ENCODE measurements around the gene PROB1.

PROB1 gene

DNA sequence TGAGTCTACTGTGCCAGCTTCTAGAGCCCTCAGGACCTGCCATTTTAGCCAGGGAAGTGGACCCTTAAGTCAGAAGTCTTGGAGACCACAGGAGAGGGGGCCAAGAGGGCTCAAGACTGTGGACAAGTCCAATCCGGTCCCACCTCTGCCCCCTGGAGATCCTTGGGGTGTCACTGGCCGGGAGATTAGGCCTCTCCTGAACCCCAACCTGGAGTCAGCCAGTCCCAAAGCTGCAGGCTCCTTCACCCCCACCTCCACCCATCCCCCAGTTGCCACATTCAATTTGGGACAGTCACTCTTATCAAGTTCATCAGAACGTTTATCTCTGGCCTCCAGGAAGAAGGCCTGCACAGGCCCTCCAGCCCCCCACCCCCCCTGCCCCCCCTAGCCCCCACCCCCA lies 12.1 kb downstream of the PROB1 start:
- DNase-seq, result no peak
- TF ChIP-seq GATA1 (IDR thresholded peaks at IDR 0.05; ENCODE audit: low read depth, low read length) (no peak), POLR2A (IDR thresholded peaks at IDR 0.05; ENCODE audit: low read length) (no peak)

DNA sequence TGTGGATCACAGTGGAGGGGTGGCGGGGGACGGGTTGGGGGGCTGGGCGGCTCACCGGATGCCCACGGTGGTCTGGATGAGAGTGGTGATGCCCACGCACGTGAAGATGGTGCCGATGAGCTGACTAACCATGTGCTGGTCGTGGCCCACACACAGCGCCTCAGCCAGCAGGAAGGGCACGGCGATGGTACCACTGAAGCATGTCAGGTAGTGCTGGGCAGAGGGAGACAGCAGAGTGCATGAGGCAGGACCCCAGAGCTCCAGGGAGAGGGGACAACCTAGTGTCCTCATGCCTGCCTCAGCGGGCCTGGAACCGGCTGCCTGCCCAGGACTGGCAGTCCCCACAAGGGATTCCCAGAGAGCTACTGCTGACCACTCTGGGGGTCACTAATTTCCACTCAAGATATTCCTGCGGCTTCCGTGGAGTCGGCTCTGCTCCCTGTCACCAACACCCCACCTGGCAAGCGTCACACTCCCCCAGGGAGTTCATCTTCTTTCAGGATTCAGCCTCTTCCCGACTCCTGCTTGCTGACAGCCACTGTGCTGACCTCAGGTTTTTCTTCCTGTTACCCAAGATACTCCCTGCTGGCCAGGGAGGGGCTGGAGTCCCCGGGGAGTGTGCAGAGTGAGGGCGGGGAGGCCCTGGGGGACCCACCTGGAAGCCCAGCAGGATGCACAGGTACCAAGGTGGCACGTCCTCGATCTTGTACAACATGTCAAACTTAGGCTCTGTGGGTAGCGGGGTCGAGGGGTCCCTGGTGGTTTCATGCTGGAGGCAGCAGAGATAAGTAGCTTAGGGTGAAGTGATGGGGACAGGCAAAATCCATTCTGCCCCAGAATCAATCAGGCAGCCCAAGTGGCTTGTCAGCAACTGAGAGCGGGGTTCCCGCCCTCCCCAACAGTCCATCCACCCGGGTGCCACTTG lies 12.8 kb downstream of the PROB1 start:
- no peak for DNase-seq
- no peak for TF ChIP-seq POLR2A (IDR thresholded peaks at IDR 0.05; ENCODE audit: low read length)

DNA sequence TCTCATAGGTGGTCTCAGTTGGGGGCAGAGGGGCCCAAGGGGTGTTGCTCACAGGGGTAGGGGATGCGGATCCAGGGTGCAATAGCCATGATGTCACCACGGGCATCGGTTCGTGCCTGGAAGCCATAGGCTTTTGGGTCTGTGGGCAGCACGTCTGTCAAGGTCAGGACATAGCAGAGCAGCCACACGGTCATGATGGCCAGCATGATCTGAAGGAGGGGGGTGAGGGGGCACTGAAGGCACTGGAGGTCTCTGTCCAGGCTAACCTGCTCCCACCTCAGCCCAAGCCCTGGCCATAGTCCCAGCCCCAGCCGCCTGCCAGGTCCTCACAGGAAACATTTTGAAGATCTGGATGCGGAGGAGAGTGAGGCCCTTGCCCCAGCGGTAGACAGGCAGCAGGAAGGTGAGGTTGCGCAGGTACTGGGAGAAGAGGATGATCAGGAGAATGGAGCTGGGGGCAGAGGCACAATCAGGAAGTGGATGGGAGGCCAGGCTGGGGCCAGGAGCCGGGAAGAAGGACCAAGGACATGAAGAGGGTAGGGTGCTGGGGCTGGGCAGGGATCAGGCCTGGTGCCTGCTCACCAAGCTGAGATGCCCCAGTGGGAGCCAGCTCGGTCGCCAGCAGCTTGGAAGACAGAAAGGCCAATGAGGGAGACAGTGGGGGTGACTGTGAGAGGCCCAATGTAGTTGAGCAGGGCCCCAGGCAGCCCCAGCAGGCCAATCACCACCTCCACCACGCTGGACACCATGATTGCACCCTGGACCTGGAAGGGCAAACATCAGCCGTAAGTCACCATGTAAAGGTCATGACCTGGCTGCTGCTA lies 15.1 kb downstream of the PROB1 start:
- DNase-seq, result no peak
- TF ChIP-seq GATA1 (IDR thresholded peaks at IDR 0.05; ENCODE audit: low read depth, low read length) (no peak), POLR2A (IDR thresholded peaks at IDR 0.05; ENCODE audit: low read length) (no peak)

DNA sequence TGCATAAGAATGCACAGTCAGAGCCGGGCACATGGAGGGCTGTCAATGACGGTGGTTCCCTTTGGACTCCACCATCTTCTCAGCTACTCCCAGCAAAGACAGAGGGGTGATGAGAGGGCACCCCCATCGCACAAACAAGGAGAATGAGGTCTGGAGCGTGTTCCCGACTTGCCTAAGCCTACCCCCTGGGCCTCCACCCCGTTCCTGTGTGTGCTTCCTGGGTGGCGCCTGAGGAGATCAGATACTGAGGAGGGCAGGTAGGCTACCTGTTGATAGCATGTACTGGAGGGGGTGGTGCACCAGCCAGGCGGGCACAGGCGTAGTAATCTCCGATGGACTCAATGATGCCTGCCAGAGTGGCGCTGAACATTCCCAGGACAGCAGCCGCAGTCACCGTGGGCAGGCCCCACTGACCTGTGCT lies 16.0 kb downstream of the PROB1 start:
- no peak for DNase-seq
- TF ChIP-seq GATA1 (IDR thresholded peaks at IDR 0.05; ENCODE audit: low read depth, low read length) (no peak), POLR2A (IDR thresholded peaks at IDR 0.05; ENCODE audit: low read length) (no peak)

DNA sequence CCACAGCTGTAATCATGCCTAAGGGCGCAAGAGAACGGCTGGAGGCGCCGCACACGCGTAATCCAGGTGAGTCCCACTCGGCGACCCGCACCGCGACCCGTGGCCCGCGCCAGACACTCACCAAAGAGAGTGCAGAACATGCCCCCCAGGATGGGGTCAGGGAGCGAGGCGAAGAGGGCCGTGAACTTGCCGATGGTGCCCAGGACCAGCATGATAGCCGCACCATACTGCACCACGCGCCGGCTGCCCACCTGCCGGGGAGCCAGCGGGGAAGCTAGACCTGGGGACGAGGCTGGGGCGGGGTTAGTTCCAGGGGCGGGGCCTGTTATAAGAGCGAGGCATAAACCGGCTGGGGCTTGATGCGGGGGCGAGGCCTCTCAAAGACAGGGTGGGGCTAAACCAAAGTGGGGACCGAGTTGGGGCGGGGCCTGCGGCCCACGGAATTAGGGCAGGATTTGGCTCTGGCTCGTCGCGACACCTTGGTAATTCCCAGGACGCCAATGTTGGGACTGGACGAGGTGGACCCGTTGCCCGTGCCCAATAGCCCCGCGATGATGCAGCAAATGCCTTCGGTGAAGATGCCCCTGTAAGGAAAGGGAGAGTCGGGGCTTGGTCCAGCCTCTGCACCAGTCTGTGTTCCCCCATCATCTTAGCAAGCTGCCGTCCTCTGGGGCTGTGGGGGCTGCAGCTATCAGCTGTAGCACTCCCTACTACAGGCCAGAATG lies 16.6 kb downstream of the PROB1 start:
- DNase-seq, result peak; percentile 20 to 24
- TF ChIP-seq GATA1 (IDR thresholded peaks at IDR 0.05; ENCODE audit: low read depth, low read length), result no peak
- no peak for TF ChIP-seq POLR2A (IDR thresholded peaks at IDR 0.05; ENCODE audit: low read length)

DNA sequence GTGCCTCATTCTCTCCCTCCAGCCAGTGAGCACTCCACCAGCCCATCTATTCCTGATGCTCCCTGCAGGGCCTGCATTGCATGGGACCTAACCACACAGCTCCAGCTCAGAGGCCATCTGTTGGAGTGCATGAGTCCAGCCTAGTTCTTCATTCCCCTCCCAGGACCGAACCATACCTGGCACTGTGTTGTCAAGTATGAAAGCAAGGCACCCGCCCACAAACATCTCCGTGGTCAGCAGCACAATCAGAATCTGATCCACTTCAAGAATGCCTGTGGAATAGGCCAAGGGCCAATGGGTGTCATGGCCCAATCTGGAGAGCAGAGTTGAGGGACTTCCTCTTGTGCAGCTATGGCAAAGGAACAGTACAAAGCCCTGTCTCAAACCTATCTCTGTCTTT lies 17.7 kb downstream of the PROB1 start:
- TF ChIP-seq POLR2A (IDR thresholded peaks at IDR 0.05; ENCODE audit: low read length) (no peak), GATA1 (IDR thresholded peaks at IDR 0.05; ENCODE audit: low read depth, low read length) (no peak)
- DNase-seq, result no peak

DNA sequence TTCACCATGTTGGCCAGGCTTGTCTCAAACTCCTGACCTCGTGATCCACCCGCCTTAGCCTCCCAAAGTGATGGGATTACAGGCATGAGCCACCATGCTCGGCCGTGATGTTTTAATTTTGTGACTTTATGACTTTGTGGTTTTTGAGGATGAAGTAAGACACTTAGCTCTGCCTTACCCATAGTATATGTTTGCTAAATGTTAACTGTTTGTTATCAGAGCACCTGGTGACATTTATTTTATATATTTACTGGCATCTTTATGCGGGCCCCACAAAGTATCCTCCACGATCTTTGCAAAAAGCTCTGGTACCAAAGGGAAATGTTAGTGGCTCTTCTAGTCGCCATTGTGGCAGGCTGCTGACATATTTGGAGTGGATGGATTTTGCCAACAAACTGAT lies 18.5 kb downstream of the PROB1 start:
- DNase-seq, result no peak
- no peak for TF ChIP-seq POLR2A (IDR thresholded peaks at IDR 0.05; ENCODE audit: low read length)
- TF ChIP-seq GATA1 (IDR thresholded peaks at IDR 0.05; ENCODE audit: low read depth, low read length), result no peak

DNA sequence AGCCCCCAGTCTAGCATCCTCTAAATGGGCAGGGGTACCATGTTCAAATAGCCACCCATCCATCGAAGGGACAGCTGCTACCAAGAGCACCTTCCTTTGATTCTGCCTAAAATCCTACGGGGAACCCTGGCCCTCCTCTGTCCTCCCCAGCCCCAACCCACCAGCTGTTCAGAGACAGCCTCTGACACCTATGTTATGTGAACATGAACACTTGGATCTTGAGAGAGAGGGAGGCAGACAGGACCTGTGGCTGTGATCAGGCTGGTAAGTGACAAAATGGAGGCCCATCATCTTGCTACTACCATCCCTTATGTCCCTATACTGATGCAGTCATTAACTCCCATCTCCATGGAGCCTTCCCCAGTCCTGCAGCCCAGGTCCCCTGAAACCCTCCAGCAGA lies 20.0 kb downstream of the PROB1 start:
- DNase-seq, result no peak
- TF ChIP-seq GATA1 (IDR thresholded peaks at IDR 0.05; ENCODE audit: low read depth, low read length) (no peak), POLR2A (IDR thresholded peaks at IDR 0.05; ENCODE audit: low read length) (no peak)

DNA sequence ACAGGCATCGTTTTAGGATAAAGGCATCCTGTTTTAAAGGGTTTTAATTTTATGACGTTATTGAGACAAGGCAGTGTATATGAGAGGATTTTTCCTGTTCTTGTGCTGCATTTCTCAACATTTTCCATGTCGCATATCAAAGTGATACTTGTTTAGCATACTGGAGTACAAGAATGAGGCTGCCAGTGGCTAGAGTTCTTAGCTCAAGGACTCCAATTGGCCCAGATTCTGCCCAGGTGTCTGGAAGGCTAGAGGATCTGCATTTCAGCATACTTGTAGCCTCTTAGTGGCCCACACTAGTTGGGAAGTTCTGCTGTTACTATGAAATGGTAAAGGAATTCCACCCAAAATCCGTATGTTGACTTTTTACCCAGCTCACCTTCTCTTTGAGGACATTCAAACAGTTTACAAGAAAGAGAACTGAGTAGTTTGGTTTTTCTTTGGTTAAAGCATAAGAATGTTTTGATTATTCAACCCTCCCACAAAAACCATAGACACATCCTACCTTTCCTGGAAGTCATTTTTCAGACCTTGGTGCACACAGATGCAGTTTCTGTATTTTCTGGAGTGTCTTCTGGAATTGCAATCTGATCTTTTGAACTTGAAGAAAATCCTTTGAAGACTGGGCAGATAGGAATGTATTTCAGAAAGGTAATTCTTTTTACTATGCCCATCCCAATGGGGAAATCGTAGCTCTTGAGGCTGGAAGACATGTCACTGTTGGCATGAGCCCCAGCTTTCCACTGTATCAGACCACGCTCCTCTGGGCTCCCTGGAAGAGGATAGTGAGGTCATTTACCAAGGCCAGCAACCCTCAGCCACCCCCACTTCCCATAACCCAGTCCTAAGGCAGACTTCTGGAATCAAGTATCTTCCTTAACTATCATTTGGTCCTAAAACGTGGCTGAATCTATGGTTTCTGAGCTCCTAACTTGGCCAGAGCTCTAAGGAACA lies 23.1 kb downstream of the PROB1 start:
- DNase-seq, result no peak
- TF ChIP-seq GATA1 (IDR thresholded peaks at IDR 0.05; ENCODE audit: low read depth, low read length), result no peak
- no peak for TF ChIP-seq POLR2A (IDR thresholded peaks at IDR 0.05; ENCODE audit: low read length)

DNA sequence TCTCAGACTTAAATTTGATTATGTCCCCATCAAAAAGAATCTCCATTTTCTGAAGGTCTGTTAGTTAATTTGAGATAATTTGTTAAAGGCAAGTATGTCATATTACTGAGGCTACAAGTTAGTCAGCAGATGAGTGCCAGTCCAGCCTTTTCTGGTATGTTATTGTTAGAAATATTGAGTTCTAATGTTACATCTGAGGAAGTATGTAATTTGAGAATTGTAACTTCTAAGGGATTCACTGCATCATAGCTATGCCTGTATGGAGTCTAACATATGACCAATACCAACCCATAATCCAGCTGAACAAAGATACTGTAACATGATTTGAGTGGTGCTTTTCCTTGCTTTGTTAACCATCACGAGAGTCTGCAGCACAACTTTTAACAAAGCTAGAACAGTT lies 25.7 kb downstream of the PROB1 start:
- TF ChIP-seq POLR2A (IDR thresholded peaks at IDR 0.05; ENCODE audit: low read length) (no peak), GATA1 (IDR thresholded peaks at IDR 0.05; ENCODE audit: low read depth, low read length) (no peak)
- no peak for DNase-seq

DNA sequence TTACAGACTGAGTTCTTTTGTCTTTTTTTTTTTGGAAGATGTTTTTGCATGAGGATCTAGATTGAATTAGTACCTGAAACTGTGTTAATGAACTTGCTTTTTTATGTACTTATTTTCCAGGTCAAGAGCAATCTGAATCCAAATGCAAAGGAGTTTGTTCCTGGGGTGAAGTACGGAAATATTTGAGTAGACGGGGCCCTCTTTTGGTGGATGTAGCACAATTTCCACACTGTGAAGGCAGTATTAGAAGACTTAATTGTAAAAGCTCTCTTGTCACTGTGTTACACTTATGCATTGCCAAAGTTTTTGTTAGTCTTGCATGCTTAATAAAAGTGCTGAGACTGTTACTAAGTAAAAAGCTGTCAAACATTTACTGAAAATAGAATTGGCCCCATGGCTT lies 26.3 kb downstream of the PROB1 start:
- no peak for TF ChIP-seq POLR2A (IDR thresholded peaks at IDR 0.05; ENCODE audit: low read length)
- DNase-seq, result peak in 1 of 2 experiments; percentile 51

DNA sequence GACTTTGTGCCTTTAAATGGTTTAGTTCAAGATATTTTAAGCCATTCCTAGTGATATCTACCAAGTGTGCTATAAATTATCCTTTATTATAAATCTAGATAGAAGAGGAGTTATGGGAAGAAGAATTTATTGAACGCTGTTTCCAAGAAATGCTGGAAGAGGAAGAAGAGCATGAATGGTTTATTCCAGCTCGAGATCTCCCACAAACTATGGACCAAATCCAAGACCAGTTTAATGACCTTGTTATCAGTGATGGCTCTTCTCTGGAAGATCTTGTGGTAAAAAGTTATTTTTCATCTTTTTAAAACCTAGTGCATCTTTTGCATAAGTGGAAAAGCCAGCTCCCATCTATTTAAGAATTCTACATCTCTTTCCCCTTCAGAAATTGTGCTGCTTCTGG lies 30.4 kb downstream of the PROB1 start:
- TF ChIP-seq POLR2A (IDR thresholded peaks at IDR 0.05; ENCODE audit: low read length) (no peak), GATA1 (IDR thresholded peaks at IDR 0.05; ENCODE audit: low read depth, low read length) (no peak)
- DNase-seq, result no peak

DNA sequence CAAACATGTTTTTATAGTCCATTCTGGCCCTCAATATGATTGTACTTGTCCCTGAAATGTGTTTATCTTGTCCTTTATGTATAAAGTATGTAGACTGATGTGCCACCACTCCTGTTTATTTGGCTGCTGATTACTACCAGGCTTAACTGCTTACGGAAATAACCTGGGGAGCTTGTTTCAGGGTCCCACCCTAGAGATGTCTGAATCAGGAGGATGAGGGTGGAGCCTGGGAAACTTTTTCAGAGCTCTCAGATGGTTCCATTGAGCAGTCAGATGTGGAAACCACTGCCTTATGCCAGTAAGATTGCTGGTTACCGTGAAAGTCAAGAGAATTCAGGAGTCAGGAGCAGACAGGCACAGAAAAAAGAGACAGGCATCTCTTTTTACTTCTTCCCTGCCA lies 31.0 kb downstream of the PROB1 start:
- no peak for DNase-seq
- TF ChIP-seq POLR2A (IDR thresholded peaks at IDR 0.05; ENCODE audit: low read length) (no peak), GATA1 (IDR thresholded peaks at IDR 0.05; ENCODE audit: low read depth, low read length) (no peak)
